Activated CD4-positive, alpha-beta T cell treated with anti-CD3 and anti-CD28 coated beads for 1 hour (primary cell): ENCODE measurements around the gene NDUFA9.

ENCODE experiments used
- DNase-seq: peaks from one replicate; pipeline ENCODE4 v3.0.0-alpha.2; 2020

NDUFA9 gene

GRCh38 chr12:4648501-4649357 lies at the start of gene NDUFA9, which contains the start of gene AKAP3:
Gene NDUFA9 (plus strand): TSS chr12:4649114. CDS start chr12:4649127, 13 bp downstream.
Gene AKAP3 (minus strand): TSS chr12:4649051. CDS start chr12:4638196, 10,855 bp downstream.
- DNase-seq: peak; percentile 65

GRCh38 chr12:4603421-4603820 lies 45.5 kb upstream of the NDUFA9 start:
- DNase-seq: no peak

- no peak for DNase-seq
These were observed 45.0 kb upstream of the NDUFA9 start for GRCh38 chr12:4603946-4604345.

- DNase-seq: peak; percentile 62
These were observed 44.2 kb upstream of the NDUFA9 start for GRCh38 chr12:4604684-4605193.

- no peak for DNase-seq
These were observed 41.9 kb upstream of the NDUFA9 start for GRCh38 chr12:4607056-4607455.

- DNase-seq: no peak
These were observed 39.8 kb upstream of the NDUFA9 start for GRCh38 chr12:4609071-4609470.

- no peak for DNase-seq
These were observed 38.4 kb upstream of the NDUFA9 start for GRCh38 chr12:4610481-4610880.

- DNase-seq: no peak
These were observed 33.2 kb upstream of the NDUFA9 start for GRCh38 chr12:4615667-4616066.

GRCh38 chr12:4621511-4621910 lies 27.4 kb upstream of the NDUFA9 start:
- DNase-seq: no peak

- DNase-seq: no peak
These were observed 22.4 kb upstream of the NDUFA9 start for GRCh38 chr12:4626543-4626942.

GRCh38 chr12:4628406-4628805 lies 20.5 kb upstream of the NDUFA9 start:
- no peak for DNase-seq

GRCh38 chr12:4630262-4630661 lies 18.7 kb upstream of the NDUFA9 start:
- no peak for DNase-seq

GRCh38 chr12:4643747-4644146 lies 5.2 kb upstream of the NDUFA9 start:
- DNase-seq: no peak

GRCh38 chr12:4645023-4645422 lies 3.9 kb upstream of the NDUFA9 start:
- no peak for DNase-seq

- DNase-seq: no peak
These were observed 812 bp upstream of the NDUFA9 start for GRCh38 chr12:4648104-4648500.

- DNase-seq: no peak
These were observed 396 bp downstream of the NDUFA9 start for GRCh38 chr12:4649358-4649661.

- DNase-seq: no peak
These were observed 4.3 kb downstream of the NDUFA9 start for GRCh38 chr12:4653257-4653656.

GRCh38 chr12:4653691-4654090 lies 4.8 kb downstream of the NDUFA9 start:
- no peak for DNase-seq

- no peak for DNase-seq
These were observed 15.1 kb downstream of the NDUFA9 start for GRCh38 chr12:4663971-4664505.

- DNase-seq: no peak
These were observed 16.3 kb downstream of the NDUFA9 start for GRCh38 chr12:4665236-4665635.

- DNase-seq: no peak
These were observed 30.8 kb downstream of the NDUFA9 start for GRCh38 chr12:4679711-4680110.

GRCh38 chr12:4681732-4682131 lies 32.8 kb downstream of the NDUFA9 start:
- DNase-seq: no peak

- DNase-seq: no peak
These were observed 36.4 kb downstream of the NDUFA9 start for GRCh38 chr12:4685317-4685716.

- DNase-seq: no peak
These were observed 41.8 kb downstream of the NDUFA9 start for GRCh38 chr12:4690760-4691159.
